Left lobe of liver (tissue), 1 donor: ENCODE measurements around the gene ZIM2. TPM values are rescaled to one million over a fixed set of nuclear protein-coding genes. Genes with fewer than 3 reads are reported as not detected.

Experiments
- total RNA-seq: library from RNA; stranded (reverse); gene quantifications from one replicate; pipeline ENCODE4 v1.2.1, GENCODE V29; 2021
- donor health status: DM: no; HTN: yes; CAD: no.

ZIM2 gene
- total RNA-seq, 1 donor from 2014 or later, result not detected

Other genes starting within 250 kb of the ZIM2 start
- 1.8 TPM for gene ZNF71, start 245.4 kb downstream of the ZIM2 start, total RNA-seq
- not detected for gene SMIM17, start 197.6 kb downstream of the ZIM2 start, total RNA-seq
- 0.58 TPM for gene ZNF835, start 169.0 kb downstream of the ZIM2 start, total RNA-seq
- gene PEG3, start within 50 bp of the ZIM2 start, total RNA-seq, result 11.8 TPM